Dendritic cell treated with granulocyte-macrophage colony-stimulating factor and Interleukin-4, amounts not matched to agents 40 ng/mL and 50 ng/mL, for 4 days (primary cell): Measurements from ENCODE around the gene GCH1.
A peak's percentile ranks its signal among the peaks of the same experiment; 100 is the strongest.
"Not testable (repeated sequence)": the region's sequence is repeated elsewhere in the genome, so short reads cannot be mapped to it uniquely, and the experiment has no call there.

Experiments used
- H3K27ac Mint-ChIP-seq: one replicate; pipeline ENCODE4 v1.8.0; 2022; ENCODE audit warnings: mild to moderate bottlenecking, mixed read lengths
- H3K27me3 Mint-ChIP-seq: one replicate; pipeline ENCODE4 v1.8.0; 2022; ENCODE audit warnings: mild to moderate bottlenecking, mixed read lengths
- H3K36me3 Mint-ChIP-seq: one replicate; pipeline ENCODE4 v1.8.0; 2022; ENCODE audit warnings: low read depth, mixed read lengths
- H3K4me1 Mint-ChIP-seq: one replicate; pipeline ENCODE4 v1.8.0; 2022; ENCODE audit warnings: low read depth, mixed read lengths
- H3K4me3 Mint-ChIP-seq: one replicate; pipeline ENCODE4 v1.8.0; 2022; ENCODE audit warnings: mild to moderate bottlenecking, moderate library complexity, mixed read lengths
- H3K9me3 Mint-ChIP-seq: one replicate; pipeline ENCODE4 v1.8.0; 2022; ENCODE audit warnings: mixed read lengths
- intact Hi-C: fragments of 100-400 bp; cut with micrococcal nuclease; formaldehyde crosslinking; loops from one replicate; pipeline ENCODE4 v1.15.0; 2022

The GCH1 gene

GRCh38 chr14:54895683-54896082 is 6.9 kb downstream of the GCH1 start:
- H3K9me3 Mint-ChIP-seq: no peaks in the 10 kb centered on the region
- no peak overlapping the region for H3K4me3 Mint-ChIP-seq
- intact Hi-C loops: no loop called here
- no peaks in the 10 kb centered on the region for H3K27me3 Mint-ChIP-seq
- H3K4me1 Mint-ChIP-seq: peaks cover 33% of the 10 kb centered on the region
- no peaks in the 10 kb centered on the region for H3K36me3 Mint-ChIP-seq
- no peak overlapping the region for H3K27ac Mint-ChIP-seq

GRCh38 chr14:54894995-54895394 is 7.6 kb downstream of the GCH1 start:
- Mint-ChIP-seq H3K4me3 (no peak overlapping the region), H3K36me3 (no peaks in the 10 kb centered on the region), H3K27ac (no peak overlapping the region), H3K27me3 (no peaks in the 10 kb centered on the region), H3K9me3 (no peaks in the 10 kb centered on the region), H3K4me1 (peaks cover 36% of the 10 kb centered on the region)
- intact Hi-C loops: loop anchor here (5.0 kb wide), 2 partner anchors 38 to 333 kb away; no protein-coding TSS in a partner anchor

- no peaks in the 10 kb centered on the region for H3K27me3 Mint-ChIP-seq
- no peaks in the 10 kb centered on the region for H3K36me3 Mint-ChIP-seq
- intact Hi-C loops: loop anchor here (5.0 kb wide), 2 partner anchors 36 to 331 kb away; no protein-coding TSS in a partner anchor
- H3K9me3 Mint-ChIP-seq: no peaks in the 10 kb centered on the region
- no peak overlapping the region for H3K27ac Mint-ChIP-seq
- H3K4me1 Mint-ChIP-seq: peaks cover 40% of the 10 kb centered on the region
- no peak overlapping the region for H3K4me3 Mint-ChIP-seq
These were observed 9.4 kb downstream of the GCH1 start for GRCh38 chr14:54893151-54893760.

GRCh38 chr14:54891471-54892245 is 11.0 kb downstream of the GCH1 start:
- no peak overlapping the region for H3K4me3 Mint-ChIP-seq
- H3K4me1 Mint-ChIP-seq: peaks cover 40% of the 10 kb centered on the region
- H3K27me3 Mint-ChIP-seq: no peaks in the 10 kb centered on the region
- H3K9me3 Mint-ChIP-seq: no peaks in the 10 kb centered on the region
- no peaks in the 10 kb centered on the region for H3K36me3 Mint-ChIP-seq
- peak overlapping the region; percentile 73 for H3K27ac Mint-ChIP-seq
- intact Hi-C loops: loop anchor here (5.0 kb wide), 2 partner anchors 34 to 329 kb away; no protein-coding TSS in a partner anchor

GRCh38 chr14:54890788-54891187 is 11.8 kb downstream of the GCH1 start:
- H3K4me3 Mint-ChIP-seq: no peak overlapping the region
- peaks cover 40% of the 10 kb centered on the region for H3K4me1 Mint-ChIP-seq
- intact Hi-C loops: loop anchor here (5.0 kb wide), 2 partner anchors 33 to 328 kb away; no protein-coding TSS in a partner anchor
- no peaks in the 10 kb centered on the region for H3K27me3 Mint-ChIP-seq
- no peaks in the 10 kb centered on the region for H3K9me3 Mint-ChIP-seq
- H3K36me3 Mint-ChIP-seq: no peaks in the 10 kb centered on the region
- H3K27ac Mint-ChIP-seq: peak overlapping the region; percentile 73

GRCh38 chr14:54889919-54890318 is 12.7 kb downstream of the GCH1 start:
- Mint-ChIP-seq H3K9me3 (no peaks in the 10 kb centered on the region), H3K27ac (peak overlapping the region; percentile 73), H3K4me3 (no peak overlapping the region), H3K4me1 (peaks cover 33% of the 10 kb centered on the region), H3K36me3 (no peaks in the 10 kb centered on the region), H3K27me3 (no peaks in the 10 kb centered on the region)
- intact Hi-C loops: loop anchor here (5.0 kb wide), 2 partner anchors 33 to 328 kb away; no protein-coding TSS in a partner anchor

- Mint-ChIP-seq H3K4me3 (no peak overlapping the region), H3K4me1 (peaks cover 6% of the 10 kb centered on the region), H3K27me3 (no peaks in the 10 kb centered on the region), H3K9me3 (no peaks in the 10 kb centered on the region), H3K27ac (peak overlapping the region; percentile 90), H3K36me3 (no peaks in the 10 kb centered on the region)
- intact Hi-C loops: no loop called here
These were observed 20.1 kb downstream of the GCH1 start for GRCh38 chr14:54882521-54882920.

GRCh38 chr14:54881761-54882401 is 20.7 kb downstream of the GCH1 start:
- H3K36me3 Mint-ChIP-seq: no peaks in the 10 kb centered on the region
- intact Hi-C loops: no loop called here
- peak overlapping the region; percentile 76 for H3K4me3 Mint-ChIP-seq
- no peaks in the 10 kb centered on the region for H3K9me3 Mint-ChIP-seq
- H3K27me3 Mint-ChIP-seq: no peaks in the 10 kb centered on the region
- peak overlapping the region; percentile 90 for H3K27ac Mint-ChIP-seq
- H3K4me1 Mint-ChIP-seq: peaks cover 6% of the 10 kb centered on the region

- peaks cover 6% of the 10 kb centered on the region for H3K4me1 Mint-ChIP-seq
- no peaks in the 10 kb centered on the region for H3K9me3 Mint-ChIP-seq
- intact Hi-C loops: no loop called here
- H3K36me3 Mint-ChIP-seq: no peaks in the 10 kb centered on the region
- peak overlapping the region; percentile 76 for H3K4me3 Mint-ChIP-seq
- no peaks in the 10 kb centered on the region for H3K27me3 Mint-ChIP-seq
- peak overlapping the region; percentile 90 for H3K27ac Mint-ChIP-seq
These were observed 21.3 kb downstream of the GCH1 start for GRCh38 chr14:54881235-54881760.

GRCh38 chr14:54877703-54878021 is 25.0 kb downstream of the GCH1 start:
- Mint-ChIP-seq H3K4me1 (peaks cover 10% of the 10 kb centered on the region), H3K9me3 (no peaks in the 10 kb centered on the region), H3K27ac (no peak overlapping the region), H3K36me3 (no peaks in the 10 kb centered on the region), H3K27me3 (no peaks in the 10 kb centered on the region), H3K4me3 (no peak overlapping the region)
- intact Hi-C loops: no loop called here

GRCh38 chr14:54877015-54877702 is 25.5 kb downstream of the GCH1 start:
- no peak overlapping the region for H3K27ac Mint-ChIP-seq
- H3K9me3 Mint-ChIP-seq: no peaks in the 10 kb centered on the region
- intact Hi-C loops: no loop called here
- H3K36me3 Mint-ChIP-seq: no peaks in the 10 kb centered on the region
- peaks cover 6% of the 10 kb centered on the region for H3K4me1 Mint-ChIP-seq
- no peaks in the 10 kb centered on the region for H3K27me3 Mint-ChIP-seq
- no peak overlapping the region for H3K4me3 Mint-ChIP-seq

- H3K9me3 Mint-ChIP-seq: not testable (repeated sequence)
- peaks cover 15% of the 10 kb centered on the region for H3K4me1 Mint-ChIP-seq
These were observed 27.0 kb downstream of the GCH1 start for GRCh38 chr14:54875648-54876047.

GRCh38 chr14:54870154-54871090 is 32.2 kb downstream of the GCH1 start:
- peak overlapping the region; percentile 68 for H3K27ac Mint-ChIP-seq
- H3K27me3 Mint-ChIP-seq, H3K36me3 Mint-ChIP-seq, intact Hi-C loops, H3K9me3 Mint-ChIP-seq: not testable (repeated sequence)
- H3K4me1 Mint-ChIP-seq: peaks cover 28% of the 10 kb centered on the region
- H3K4me3 Mint-ChIP-seq: peak overlapping the region; percentile 71

More at GRCh38 chr14:54875648-54876047, 27.0 kb downstream of the GCH1 start:
- H3K27me3 Mint-ChIP-seq, H3K27ac Mint-ChIP-seq, intact Hi-C loops, H3K4me3 Mint-ChIP-seq, H3K36me3 Mint-ChIP-seq: not testable (repeated sequence)
